Stimulated activated CD4-positive, alpha-beta T cell treated with anti-CD3 and anti-CD28 coated beads, Interleukin-2, amount 100 ng/mL, for 4 hours (primary cell): ENCODE results near the gene GPR139.

Experiments used
- DNase-seq: peaks from one replicate; pipeline ENCODE4 v3.0.0-alpha.2; 2020; ENCODE audit warnings: low read depth

Gene GPR139

GRCh38 chr16:20073203-20074098, at the start of gene GPR139:
Gene GPR139 (minus strand): TSS chr16:20073890. CDS start chr16:20073616, 274 bp downstream.
- no peak for DNase-seq

GRCh38 chr16:20122011-20122410, 48.3 kb upstream of the GPR139 start:
- no peak for DNase-seq

GRCh38 chr16:20114356-20114755, 40.7 kb upstream of the GPR139 start:
- no peak for DNase-seq

- DNase-seq, result no peak
Measured at GRCh38 chr16:20111143-20111542, 37.5 kb upstream of the GPR139 start.

GRCh38 chr16:20107083-20107482, 33.4 kb upstream of the GPR139 start:
- DNase-seq, result no peak

GRCh38 chr16:20104563-20105183, 31.0 kb upstream of the GPR139 start:
- DNase-seq, result no peak

GRCh38 chr16:20102521-20102920, 28.8 kb upstream of the GPR139 start:
- no peak for DNase-seq

- no peak for DNase-seq
Measured at GRCh38 chr16:20102021-20102420, 28.3 kb upstream of the GPR139 start.

GRCh38 chr16:20099375-20099774, 25.7 kb upstream of the GPR139 start:
- no peak for DNase-seq

GRCh38 chr16:20094157-20094556, 20.5 kb upstream of the GPR139 start:
- no peak for DNase-seq

GRCh38 chr16:20089246-20089965, 15.7 kb upstream of the GPR139 start:
- DNase-seq, result no peak

GRCh38 chr16:20084624-20085226, 11.0 kb upstream of the GPR139 start:
- DNase-seq, result no peak

- DNase-seq, result no peak
Measured at GRCh38 chr16:20079106-20079505, 5.4 kb upstream of the GPR139 start.

- DNase-seq, result no peak
Measured at GRCh38 chr16:20075243-20075642, 1.6 kb upstream of the GPR139 start.

GRCh38 chr16:20074099-20074991, 655 bp upstream of the GPR139 start:
- DNase-seq, result no peak

GRCh38 chr16:20072874-20073202, 852 bp downstream of the GPR139 start:
- no peak for DNase-seq

- no peak for DNase-seq
Measured at GRCh38 chr16:20072146-20072873, 1.4 kb downstream of the GPR139 start.

GRCh38 chr16:20064931-20065330, 8.8 kb downstream of the GPR139 start:
- no peak for DNase-seq

- DNase-seq, result no peak
Measured at GRCh38 chr16:20064520-20064919, 9.2 kb downstream of the GPR139 start.

- no peak for DNase-seq
Measured at GRCh38 chr16:20061132-20061531, 12.6 kb downstream of the GPR139 start.

- no peak for DNase-seq
Measured at GRCh38 chr16:20056436-20056835, 17.3 kb downstream of the GPR139 start.
